ENCODE results near the gene OR5H14.
A peak's percentile ranks its signal among the peaks of the same experiment; 100 is the strongest.
"Not testable (repeated sequence)": the region's sequence is repeated elsewhere in the genome, so short reads cannot be mapped to it uniquely, and the experiment has no call there.

The OR5H14 gene

DNA sequence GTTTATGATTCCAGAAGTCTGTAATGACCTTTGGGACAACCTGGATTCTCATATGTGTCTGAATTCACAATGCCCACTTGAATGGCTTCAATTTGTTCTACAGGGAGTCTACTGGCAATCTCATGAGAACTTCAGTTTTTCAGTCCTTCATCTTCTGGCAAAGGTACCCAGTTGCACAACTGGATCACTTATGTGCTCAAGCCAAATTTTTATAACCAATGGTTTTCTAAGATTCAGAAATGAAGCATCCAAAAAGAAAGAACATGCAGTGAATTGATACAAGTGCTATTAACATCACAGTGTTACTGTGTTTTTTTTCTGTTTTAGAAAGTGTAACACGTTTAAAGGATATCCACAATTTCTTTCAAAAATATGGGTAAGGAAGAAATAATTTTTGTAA lies at the start of gene OR5H14:
Gene OR5H14 (plus strand): TSS at position 301 of the 400 bp plus-strand sequence. CDS start 1,907 bp downstream, outside the sequence.
- no peak for DNase-seq

DNA sequence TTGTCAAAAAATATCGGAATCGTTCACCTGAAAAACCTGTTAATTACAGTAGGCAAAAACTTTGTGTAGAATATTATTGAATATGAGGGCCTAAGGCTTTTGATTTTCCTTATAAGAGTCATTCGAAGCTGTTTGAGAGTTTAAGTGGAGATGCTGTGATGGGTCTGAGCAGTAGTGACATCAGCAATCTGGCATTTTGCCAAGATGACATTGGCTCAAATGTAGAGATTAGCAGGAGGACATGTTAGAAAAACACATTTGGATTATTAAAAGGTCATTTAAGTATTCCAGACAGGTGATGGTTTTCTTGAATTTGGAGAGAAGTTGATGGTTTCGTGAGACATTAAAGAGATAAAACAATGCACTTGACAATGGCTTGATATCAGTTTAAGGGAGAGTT lies 47.4 kb upstream of the OR5H14 start:
- no peak for DNase-seq

DNA sequence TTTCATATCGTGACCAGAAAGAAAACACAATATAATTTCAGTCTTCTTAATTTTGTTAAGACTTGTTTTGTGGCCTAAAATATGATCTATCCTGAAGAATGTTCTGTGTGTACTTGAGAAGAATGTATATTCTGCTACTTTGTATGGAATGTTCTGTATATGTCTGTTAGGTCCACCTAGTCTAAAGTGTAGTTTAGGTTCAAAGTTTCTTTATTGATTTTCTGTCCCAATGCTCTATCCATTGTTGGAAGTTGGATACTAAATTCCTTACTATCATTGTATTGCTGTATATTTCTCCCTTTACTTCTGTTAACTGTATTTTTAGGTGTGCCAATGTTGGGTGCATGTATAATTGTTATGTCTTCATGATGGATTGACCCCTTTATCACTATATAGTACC lies 39.1 kb upstream of the OR5H14 start:
- no peak for DNase-seq

DNA sequence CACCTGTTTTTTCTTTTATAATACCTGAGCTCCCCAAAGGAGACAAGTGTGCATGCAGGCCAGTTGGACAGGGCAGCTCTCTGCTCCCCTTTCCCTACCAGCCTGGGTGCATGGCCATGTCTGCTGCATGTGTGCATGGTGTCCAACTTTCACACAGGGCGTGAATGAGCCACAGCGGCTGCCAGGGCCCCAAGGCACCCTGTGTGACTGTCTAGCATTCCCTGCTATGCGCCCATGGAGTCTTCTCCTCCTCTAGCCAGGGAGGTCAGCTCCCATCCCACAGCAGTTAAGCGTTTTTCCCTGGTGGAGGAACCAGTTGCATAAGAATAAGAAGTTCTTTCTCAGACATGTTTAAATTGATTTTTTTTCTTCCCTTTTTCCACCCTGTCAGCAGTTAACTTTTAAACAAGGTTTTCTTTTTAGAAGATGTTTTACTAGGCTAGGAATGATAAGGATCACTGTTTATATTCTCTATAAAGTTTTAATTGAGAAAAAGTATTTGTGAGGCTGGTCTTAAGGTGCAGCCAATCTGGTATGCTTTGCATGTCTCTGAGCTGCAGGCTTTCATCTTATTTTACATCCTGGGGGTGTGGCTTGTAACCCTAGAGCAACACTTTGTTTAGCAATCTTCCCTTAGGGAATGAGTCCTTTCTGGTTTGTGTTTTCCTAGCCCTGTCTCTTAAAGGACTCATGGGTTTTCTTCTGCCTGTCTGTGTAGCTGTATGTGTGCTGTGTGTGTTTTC lies 37.3 kb upstream of the OR5H14 start:
- no peak for DNase-seq

DNA sequence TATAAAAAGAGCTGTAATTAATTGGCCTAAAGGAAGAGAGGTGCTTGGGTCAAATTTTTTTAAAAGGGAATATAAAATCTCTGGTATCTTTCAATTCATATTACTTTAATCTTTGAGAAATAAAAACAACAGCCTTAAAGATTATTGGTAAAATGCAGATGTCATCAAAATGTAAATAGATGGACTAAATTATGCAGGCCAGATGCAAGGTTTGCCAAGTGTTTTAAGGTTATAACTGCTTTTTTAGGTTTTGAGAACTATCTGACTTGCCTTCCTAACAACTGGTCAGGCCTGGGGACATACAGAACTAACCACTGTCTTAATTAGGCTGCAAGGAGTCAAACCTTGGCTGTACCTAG lies 36.8 kb upstream of the OR5H14 start:
- no peak for DNase-seq

DNA sequence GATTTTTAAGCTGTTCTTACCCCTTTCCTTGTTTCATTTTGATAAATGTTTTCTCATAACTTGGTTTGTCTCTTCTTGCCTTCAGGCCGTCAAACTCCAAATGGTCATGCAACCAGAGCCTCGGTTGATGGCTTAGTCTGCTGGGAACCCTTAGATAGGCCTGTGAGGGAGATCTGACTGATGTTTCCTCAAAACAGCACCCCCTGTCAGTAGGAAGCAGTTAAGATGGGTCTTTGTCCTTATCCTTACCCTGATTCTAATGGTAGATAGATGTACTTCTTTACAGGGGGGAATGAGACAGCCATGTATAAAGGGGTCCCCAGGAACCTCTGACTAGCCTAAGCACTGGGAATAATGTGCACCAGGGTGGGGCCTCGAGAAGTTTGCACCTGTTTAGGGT lies 33.0 kb upstream of the OR5H14 start:
- no peak for DNase-seq

DNA sequence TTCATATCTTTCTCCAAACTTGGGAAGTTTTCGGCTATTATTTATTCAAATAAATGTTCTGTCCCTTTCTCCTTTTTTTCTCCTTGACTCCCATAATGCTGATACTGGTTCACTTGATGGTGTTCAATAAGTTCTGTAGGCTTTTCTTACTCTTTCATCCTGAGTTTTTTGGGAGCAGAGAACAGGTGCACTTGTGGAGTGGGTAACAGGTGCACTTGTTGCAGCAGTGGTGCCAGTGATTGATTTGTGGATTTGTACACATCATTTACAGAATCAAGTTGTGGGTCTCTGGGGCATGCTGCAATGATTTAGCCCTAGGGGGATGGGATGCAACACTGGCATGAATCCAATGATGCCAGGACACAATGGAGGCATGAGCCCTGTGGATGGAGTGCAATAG lies 31.6 kb upstream of the OR5H14 start:
- no peak for DNase-seq

DNA sequence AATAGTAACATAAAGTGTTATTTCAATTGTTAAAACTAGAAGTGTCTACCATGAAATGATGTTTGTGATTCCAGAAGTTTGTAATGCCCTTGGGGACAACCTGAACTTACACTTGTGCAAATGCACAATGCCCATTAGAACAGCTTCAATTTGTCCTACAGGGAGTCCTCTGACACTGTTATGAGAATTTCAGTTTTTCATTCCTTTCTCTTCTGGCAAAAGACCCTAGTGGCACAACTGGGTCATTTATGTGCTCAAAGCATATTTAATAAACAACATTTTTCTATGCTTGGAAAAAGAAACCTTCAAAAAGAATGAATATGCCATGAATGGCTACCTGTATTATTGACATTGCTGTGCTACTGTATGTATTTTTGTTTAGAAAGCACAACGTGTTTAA lies 16.9 kb upstream of the OR5H14 start, which contains the start of gene OR5H1:
Gene OR5H1 (plus strand): TSS at position 301 of the 400 bp plus-strand sequence. CDS start 1,977 bp downstream, outside the sequence.
- DNase-seq = no peak

DNA sequence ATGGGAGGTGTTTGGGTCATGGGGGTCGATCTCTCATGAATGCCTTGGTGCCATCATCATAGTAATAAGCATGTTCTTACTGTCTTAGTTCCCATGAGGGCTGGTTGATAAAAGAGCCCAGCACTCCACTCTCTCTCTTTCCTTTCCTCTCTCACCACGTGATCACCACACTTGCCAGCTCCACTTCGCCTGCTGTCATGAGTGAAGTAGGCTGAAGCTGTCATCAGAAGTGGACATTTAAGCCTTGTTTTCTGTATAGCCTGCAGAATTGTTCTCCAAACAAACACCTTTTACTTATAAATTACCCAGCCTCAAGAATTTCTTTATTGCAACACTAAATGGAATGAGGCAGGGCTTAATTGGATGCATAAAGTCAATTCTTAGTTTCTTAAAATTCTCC lies 10.6 kb upstream of the OR5H14 start:
- no peak for DNase-seq

DNA sequence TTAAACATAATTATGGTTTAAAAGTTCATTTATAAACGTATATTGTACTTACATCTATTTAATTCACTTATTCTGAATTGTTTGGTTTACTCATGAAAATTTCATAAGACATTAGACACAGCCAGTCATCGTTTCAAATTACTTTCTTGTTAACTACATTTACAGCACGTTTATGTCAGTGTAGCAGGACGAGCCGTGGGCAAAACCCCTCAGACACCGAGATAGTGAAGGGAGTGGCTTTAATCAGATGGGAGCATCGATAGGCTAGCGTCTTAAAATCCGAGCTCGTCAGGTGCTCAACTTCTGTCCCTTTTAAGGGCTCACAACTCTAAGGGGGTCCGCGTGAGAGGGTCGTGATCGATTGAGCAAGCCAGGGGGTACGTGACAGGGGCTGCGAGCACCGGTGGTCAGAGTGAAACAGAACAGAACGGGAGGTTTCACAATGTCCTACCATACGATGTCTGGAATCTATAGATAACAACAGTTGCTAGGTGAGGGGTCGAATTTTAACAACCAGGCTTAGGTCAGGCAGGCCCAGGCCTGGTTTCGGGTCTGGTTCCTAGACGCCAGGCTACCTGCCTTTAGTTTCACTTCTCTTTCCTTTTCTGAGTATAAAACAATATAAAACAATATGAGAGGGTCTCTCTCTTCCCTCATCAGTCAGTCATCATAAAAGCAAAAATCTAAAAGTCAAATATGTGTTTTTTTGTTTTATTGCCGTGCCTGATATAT lies 9.3 kb upstream of the OR5H14 start:
- not testable (repeated sequence) for DNase-seq

DNA sequence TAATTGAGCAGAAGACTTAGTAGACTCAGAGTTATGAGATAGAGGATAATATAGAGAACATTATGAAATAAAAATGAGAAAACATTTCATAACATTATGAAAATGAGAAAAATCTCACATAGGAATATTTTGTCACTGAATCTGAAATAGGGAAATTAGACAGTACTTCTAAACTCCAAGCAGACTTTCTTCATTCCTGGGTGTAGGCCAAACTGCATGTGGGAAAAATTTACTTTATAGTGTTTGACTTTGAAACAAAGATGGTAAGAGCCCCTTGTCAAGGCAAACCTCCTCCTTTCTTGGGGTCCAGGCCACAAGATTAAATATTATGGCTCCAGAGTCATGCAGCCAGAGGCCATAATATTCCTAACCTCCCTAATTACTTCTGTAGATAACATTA lies 6.7 kb upstream of the OR5H14 start:
- no peak for DNase-seq

DNA sequence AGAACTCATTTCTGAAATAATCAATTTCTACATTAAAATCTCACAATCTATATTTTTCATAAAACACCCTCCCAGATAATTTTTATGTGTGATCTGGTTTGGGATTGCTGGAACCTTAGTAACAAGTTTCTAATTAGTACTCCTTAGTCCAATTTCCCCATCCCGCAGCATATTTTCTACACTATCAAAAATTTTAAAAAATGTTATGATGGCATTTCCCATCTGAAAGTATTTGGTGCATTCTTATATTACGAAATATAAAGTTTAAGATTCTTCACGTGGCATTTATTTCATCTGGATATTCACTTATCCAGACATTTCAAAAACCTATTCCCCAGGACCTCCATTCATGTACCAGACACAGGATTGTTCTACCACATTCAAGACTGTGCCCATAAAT lies 1.5 kb downstream of the OR5H14 start:
- DNase-seq = no peak

DNA sequence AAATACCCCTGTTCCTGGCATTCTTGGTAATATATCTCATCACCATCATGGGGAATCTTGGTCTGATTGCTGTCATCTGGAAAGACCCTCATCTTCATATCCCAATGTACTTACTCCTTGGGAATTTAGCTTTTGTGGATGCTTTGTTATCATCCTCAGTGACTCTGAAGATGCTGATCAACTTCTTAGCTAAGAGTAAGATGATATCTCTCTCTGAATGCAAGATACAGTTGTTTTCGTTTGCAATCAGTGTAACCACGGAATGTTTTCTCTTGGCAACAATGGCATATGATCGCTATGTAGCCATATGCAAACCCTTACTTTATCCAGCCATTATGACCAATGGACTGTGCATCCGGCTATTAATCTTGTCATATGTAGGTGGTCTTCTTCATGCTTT lies 2.2 kb downstream of the OR5H14 start:
- DNase-seq = not testable (repeated sequence)

DNA sequence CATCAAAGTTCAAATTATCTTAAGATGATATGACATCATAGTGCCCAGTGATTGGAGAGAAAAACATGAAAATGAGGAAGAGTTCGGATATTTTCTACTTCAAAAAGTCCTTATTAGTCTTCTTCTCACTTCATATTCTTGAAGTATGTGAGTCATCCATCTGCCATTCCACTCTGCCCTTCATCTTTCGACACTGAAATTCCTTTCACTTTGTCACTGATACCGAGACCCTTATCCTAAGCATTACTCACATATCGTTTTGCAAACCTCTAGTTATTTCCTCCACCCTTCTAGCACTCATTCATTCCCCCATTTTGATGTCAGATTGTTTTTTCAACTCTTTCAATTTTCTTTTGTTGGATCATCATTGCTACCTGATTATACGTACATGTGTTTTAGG lies 4.0 kb downstream of the OR5H14 start:
- no peak for DNase-seq

DNA sequence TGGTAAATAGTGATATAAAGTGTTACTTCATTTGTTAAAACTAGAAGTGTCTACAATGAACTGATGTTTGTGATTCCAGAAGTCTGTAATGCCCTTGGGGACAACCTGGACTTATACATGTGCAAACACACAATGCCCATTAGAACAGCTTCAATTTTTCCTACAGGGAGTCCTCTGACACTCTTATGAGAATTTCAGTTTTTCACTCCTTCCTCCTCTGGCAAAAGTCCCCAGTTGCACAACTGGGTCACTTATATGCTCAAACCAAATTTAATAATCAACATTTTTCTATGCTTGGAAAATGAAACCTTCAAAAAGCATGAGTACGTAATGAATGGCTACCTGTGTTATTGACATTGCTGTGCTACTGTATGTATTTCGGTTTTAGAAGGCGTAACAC lies 19.1 kb downstream of the OR5H14 start, which contains the start of gene OR5H15:
Gene OR5H15 (plus strand): TSS at position 301 of the 400 bp plus-strand sequence. CDS start 2,004 bp downstream, outside the sequence.
- DNase-seq = no peak

DNA sequence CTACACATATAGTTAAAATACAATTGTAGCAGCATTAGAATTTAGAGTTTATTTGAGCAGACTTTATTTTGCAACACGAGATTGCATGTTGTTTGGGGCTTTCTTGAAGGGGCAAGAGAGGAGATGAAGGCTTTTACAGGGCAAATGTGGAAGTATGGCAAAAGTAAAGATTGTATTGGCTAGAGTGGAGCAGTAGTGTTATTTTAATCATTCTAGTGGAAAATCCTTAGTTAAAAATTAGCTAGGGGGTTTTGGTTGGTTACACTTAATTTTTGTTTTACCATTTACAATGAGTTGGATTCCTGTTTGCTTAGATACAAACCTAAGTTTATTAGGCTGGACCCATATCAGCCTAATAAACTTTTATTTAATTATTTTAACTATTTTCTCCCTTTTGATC lies 23.8 kb downstream of the OR5H14 start:
- no peak for DNase-seq

DNA sequence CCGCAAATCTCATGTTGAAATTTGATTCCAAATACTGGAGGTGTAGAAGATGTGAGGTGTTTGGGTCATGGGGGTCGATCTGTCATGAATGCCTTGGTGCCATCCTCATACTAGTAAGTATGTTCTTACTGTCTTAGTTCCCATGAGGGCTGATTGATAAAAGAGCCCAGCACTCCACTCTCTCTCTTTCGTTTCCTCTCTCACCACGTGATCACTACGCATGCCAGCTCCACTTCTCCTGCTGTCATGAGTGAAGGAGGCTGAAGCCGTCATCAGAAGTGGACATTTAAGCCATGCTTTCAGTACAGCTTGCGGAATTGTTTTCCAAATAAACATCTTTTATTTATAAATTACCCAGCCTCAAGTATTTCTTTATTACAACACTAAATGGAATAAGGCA lies 25.3 kb downstream of the OR5H14 start:
- DNase-seq = no peak

DNA sequence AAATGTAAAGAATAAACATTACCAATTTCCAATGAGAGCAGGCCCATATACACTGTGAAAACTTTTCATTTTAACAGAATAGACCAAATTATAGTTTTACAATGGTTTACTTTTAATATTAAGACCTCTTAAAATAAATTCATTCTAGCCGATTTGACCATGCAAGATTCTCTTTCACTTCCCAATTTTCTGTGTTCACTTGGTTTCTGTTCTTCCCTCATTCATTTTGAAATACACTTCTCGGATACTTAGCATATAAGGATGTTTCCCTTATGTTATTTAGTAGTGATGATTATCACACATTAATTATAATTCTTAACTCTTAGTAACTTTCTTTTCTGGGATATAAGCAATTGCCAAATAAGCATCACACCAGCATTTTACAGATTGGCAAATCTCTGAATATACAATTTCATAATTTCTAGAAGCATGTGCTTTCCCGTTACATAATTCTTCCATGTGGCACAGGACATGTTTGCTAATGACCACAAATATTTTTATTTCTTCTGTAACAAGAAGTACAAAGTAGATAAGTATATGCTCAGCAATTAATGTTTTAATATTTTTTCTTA lies 33.1 kb downstream of the OR5H14 start:
- DNase-seq = no peak

DNA sequence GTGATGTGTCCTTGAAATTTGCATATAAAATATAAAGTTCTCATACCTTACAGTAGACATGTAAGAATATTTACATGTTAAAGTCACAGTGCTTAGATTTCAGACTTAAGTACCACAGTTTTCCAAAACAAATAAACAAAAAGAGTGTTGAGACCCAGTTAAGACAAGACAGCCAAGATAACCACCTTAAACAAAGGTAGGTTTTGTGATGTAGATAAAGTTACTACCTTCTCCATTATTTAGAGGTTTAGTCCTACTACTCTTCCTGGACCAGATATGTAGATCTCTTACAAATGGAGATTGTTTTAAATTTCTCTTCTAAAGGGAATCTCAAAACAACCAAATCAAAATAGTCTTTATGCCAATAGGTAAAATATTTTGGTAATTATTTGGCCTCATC lies 34.9 kb downstream of the OR5H14 start:
- DNase-seq = no peak

DNA sequence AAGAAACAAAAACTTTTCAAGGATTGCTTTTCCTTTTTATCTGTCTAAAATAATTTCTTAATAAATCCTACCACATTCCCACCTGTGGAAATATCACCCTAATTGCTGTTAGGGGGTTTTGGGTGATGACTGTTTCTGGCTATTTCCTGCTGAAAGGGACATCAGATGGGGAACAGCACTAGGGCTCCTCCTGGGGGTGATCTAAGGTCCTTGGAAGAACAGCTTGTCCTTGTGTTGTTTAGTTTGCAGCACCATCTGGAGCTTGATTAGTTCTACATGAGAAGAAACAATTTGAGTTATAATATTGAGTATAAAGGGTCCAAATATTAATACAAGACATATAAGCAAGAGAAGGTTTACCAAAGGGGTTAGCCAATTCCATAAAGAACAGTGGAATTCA lies 37.9 kb downstream of the OR5H14 start:
- DNase-seq = peak; percentile 3

DNA sequence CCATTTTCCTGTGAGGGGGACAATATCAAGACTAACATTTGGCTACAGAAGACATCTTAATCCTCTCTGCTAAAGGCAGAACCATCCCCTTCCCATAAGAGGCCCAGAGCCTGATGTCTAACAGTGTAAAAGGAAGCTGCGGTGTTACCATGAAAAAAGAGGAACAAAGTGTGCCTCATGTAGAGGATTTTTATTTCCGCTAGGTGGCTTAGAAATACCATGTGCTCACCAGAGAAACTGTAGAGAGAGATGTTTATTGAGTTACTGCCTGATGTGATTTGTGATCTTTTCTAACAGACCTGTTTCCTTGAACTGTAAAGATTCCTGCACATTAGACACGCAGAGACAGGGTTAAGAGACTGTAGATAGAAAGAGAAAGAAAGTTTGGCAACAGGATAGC lies 41.3 kb downstream of the OR5H14 start:
- DNase-seq = peak; percentile 45

DNA sequence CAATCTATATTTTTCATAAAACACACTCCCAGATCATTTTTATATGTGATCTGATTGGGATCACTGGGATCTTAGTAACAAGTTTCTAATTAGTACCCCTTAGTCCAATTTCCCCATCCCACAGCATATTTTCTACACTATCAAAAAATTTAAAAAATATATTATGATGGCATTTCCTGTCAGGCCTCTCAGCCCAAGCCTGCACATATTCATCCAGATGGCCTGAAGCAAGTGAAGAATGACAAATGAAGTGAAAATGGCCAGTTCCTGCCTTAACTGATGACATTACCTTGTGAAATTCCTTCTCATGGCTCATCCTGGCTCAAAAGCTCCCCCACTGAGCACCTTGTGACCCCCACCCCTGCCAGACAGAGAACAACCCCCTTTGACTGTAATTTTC lies 43.6 kb downstream of the OR5H14 start:
- DNase-seq = not testable (repeated sequence)

DNA sequence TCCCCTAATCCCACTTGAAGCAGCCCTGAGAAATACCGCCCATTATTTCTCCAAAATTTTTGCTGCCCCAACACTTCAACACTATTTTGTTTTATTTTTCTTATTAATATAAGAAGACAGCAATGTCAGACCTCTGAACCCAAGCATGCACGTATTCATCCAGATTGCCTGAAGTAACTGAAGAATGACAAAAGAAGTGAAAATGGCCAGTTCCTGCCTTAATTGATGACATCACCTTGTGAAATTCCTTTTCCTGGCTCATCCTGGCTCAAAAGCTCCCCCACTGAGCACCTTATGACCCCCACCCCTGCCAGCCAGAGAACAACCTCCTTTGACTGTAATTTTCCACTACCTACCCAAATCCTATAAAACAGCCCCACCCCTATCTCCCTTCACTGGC lies 49.0 kb downstream of the OR5H14 start:
- DNase-seq = not testable (repeated sequence)

DNA sequence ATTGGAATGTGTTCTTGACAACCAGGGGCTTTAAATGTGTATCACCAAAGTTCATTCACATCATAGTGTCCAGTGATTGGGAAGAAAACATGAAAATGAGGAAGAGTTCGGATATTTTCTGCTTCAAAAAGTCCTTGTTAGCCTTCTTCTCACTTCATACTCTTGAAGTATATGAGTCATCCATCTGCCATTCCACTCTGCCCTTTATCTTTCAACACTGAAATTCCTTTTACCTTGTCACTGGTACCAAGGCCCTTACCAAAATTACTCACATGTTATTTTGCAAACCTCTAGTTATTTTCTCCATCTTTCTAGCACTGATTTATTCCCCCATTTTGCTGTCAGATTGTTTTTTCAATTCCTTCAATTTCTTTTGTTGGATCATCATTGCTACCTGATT lies 51.7 kb downstream of the OR5H14 start:
- no peak for DNase-seq
